Nephron progenitor cell (in vitro differentiated cells): ENCODE results near the gene SUSD1.

Source experiments
- DNase-seq: peaks from one replicate; pipeline ENCODE4 v3.0.0; 2021
- H3K27ac Mint-ChIP-seq: 2 replicates; pipeline ENCODE4 v1.8.0; 2021; ENCODE audit warnings: mild to moderate bottlenecking, moderate library complexity, mixed read lengths
- H3K27me3 Mint-ChIP-seq: 2 replicates; pipeline ENCODE4 v1.8.0; 2021; ENCODE audit warnings: mild to moderate bottlenecking, low read depth, mixed read lengths; ENCODE audit not compliant: poor library complexity
- H3K36me3 Mint-ChIP-seq: 2 replicates; pipeline ENCODE4 v1.8.0; 2021; ENCODE audit warnings: low read depth, mixed read lengths
- H3K4me1 Mint-ChIP-seq: 2 replicates; pipeline ENCODE4 v1.8.0; 2021; ENCODE audit warnings: mixed read lengths
- H3K4me3 Mint-ChIP-seq: 2 replicates; pipeline ENCODE4 v1.8.0; 2021; ENCODE audit warnings: mild to moderate bottlenecking, moderate library complexity, mixed read lengths
- H3K9me3 Mint-ChIP-seq: 2 replicates; pipeline ENCODE4 v1.8.0; 2021; ENCODE audit warnings: mild to moderate bottlenecking, moderate library complexity, mixed read lengths
- CTCF ChIP-seq: fragments of 200-600 bp; sonication (generic); IDR thresholded peaks from 2 replicates; pipeline ENCODE4 v1.5.0; 2021; ENCODE audit warnings: antibody characterized with exemption

Gene SUSD1

GRCh38 chr9:112021742-112022141, 153.4 kb downstream of the SUSD1 start:
- no peak for DNase-seq
- Mint-ChIP-seq H3K27ac (no peak overlapping the region), H3K9me3 (peaks cover 4% of the 10 kb centered on the region), H3K4me3 (no peak overlapping the region), H3K4me1 (no peaks in the 10 kb centered on the region), H3K36me3 (no peaks in the 10 kb centered on the region), H3K27me3 (peaks cover 7% of the 10 kb centered on the region)
- no peak for TF ChIP-seq CTCF

GRCh38 chr9:112020680-112021596, 154.2 kb downstream of the SUSD1 start:
- no peak for DNase-seq

GRCh38 chr9:112017878-112018277, 157.2 kb downstream of the SUSD1 start:
- no peak for TF ChIP-seq CTCF
- no peak for DNase-seq
- Mint-ChIP-seq H3K9me3 (no peaks in the 10 kb centered on the region), H3K36me3 (no peaks in the 10 kb centered on the region), H3K27me3 (peaks cover 3% of the 10 kb centered on the region), H3K27ac (no peak overlapping the region), H3K4me3 (no peak overlapping the region), H3K4me1 (peaks cover 8% of the 10 kb centered on the region)

More at GRCh38 chr9:112020680-112021596, 154.2 kb downstream of the SUSD1 start:
- Mint-ChIP-seq H3K9me3 (peaks cover 4% of the 10 kb centered on the region), H3K27me3 (peaks cover 7% of the 10 kb centered on the region), H3K36me3 (no peaks in the 10 kb centered on the region), H3K27ac (no peak overlapping the region), H3K4me3 (no peak overlapping the region), H3K4me1 (no peaks in the 10 kb centered on the region)
- TF ChIP-seq CTCF = no peak

- peaks cover 13% of the 10 kb centered on the region for H3K4me1 Mint-ChIP-seq
- no peak overlapping the region for H3K27ac Mint-ChIP-seq
- DNase-seq = no peak
- peaks cover 3% of the 10 kb centered on the region for H3K27me3 Mint-ChIP-seq
- H3K4me3 Mint-ChIP-seq = no peak overlapping the region
- no peaks in the 10 kb centered on the region for H3K9me3 Mint-ChIP-seq
- no peak for TF ChIP-seq CTCF
- no peaks in the 10 kb centered on the region for H3K36me3 Mint-ChIP-seq
These were observed 159.4 kb downstream of the SUSD1 start for GRCh38 chr9:112015736-112016135.

- no peak for TF ChIP-seq CTCF
- Mint-ChIP-seq H3K27me3 (peaks cover 3% of the 10 kb centered on the region), H3K4me3 (no peak overlapping the region), H3K4me1 (peaks cover 13% of the 10 kb centered on the region), H3K27ac (no peak overlapping the region), H3K9me3 (no peaks in the 10 kb centered on the region), H3K36me3 (no peaks in the 10 kb centered on the region)
- no peak for DNase-seq
These were observed 159.9 kb downstream of the SUSD1 start for GRCh38 chr9:112015149-112015548.

- Mint-ChIP-seq H3K9me3 (no peaks in the 10 kb centered on the region), H3K4me1 (peaks cover 13% of the 10 kb centered on the region), H3K36me3 (no peaks in the 10 kb centered on the region), H3K27me3 (peaks cover 6% of the 10 kb centered on the region), H3K4me3 (no peak overlapping the region), H3K27ac (peak overlapping the region; percentile 66)
- TF ChIP-seq CTCF = no peak
- DNase-seq = no peak
These were observed 161.8 kb downstream of the SUSD1 start for GRCh38 chr9:112013266-112013665.
